DOHH2 (cell line): ENCODE results near the gene MRPL43.

Experiments used
- EZH2phosphoT487 ChIP-seq: fragments of 200-600 bp; sonication (generic); IDR thresholded peaks from 2 replicates; pipeline ENCODE4 v1.6.1; 2017; ENCODE audit warnings: borderline replicate concordance, mild to moderate bottlenecking, antibody characterized with exemption, low read length, moderate library complexity, mixed read lengths
- TF ChIP-seq, protein P1 (sequence below): fragments of 200-600 bp; sonication (generic); IDR thresholded peaks from one replicate; pipeline ENCODE4 v1.5.1; 2014; ENCODE audit warnings: antibody characterized with exemption, mild to moderate bottlenecking, low read depth, low read length; ENCODE audit not compliant: poor library complexity, severe bottlenecking

DNA sequence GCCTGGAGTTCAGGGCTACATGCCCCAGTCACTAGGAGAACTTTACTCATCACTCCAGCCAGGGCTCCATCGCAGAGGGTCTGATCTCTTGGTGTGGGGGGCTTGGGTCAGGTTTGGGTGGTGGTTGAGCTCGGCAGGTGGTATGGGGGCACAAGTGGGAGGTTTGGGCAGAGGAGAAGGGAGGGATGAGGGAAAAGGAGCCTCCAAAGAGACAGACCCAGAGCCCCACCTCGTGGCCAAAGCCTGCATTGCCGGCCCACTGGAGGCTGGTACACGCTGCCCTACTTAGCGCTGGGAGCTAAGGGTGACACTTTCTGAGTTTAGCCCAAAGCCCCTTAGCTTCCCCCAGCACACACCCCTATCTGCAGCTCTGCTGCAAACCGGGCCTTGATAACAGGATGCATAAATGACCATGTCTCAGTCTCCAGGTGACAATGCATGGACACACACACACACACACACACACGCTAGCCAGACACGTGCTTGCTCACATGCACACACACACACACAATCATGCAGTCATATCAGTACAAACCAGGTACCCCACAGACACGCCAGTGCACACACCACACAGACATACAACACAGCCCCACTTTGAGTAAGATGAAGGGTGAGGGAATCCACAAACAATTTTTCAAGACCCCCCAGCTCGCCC, 27.1 kb upstream of the MRPL43 start:
- TF ChIP-seq, protein P1, sequence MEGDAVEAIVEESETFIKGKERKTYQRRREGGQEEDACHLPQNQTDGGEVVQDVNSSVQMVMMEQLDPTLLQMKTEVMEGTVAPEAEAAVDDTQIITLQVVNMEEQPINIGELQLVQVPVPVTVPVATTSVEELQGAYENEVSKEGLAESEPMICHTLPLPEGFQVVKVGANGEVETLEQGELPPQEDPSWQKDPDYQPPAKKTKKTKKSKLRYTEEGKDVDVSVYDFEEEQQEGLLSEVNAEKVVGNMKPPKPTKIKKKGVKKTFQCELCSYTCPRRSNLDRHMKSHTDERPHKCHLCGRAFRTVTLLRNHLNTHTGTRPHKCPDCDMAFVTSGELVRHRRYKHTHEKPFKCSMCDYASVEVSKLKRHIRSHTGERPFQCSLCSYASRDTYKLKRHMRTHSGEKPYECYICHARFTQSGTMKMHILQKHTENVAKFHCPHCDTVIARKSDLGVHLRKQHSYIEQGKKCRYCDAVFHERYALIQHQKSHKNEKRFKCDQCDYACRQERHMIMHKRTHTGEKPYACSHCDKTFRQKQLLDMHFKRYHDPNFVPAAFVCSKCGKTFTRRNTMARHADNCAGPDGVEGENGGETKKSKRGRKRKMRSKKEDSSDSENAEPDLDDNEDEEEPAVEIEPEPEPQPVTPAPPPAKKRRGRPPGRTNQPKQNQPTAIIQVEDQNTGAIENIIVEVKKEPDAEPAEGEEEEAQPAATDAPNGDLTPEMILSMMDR: peak; percentile 91
- TF ChIP-seq EZH2phosphoT487: no peak
